Uterus (tissue), 2 donors: Measurements from ENCODE around the gene C1QTNF3.

ENCODE experiments used
- CTCF ChIP-seq, 4 experiments: fragments of 200-600 bp in 2 of 4; fragments of 450-650 bp in 2 of 4; sonication (generic) in 2 of 4; IDR thresholded peaks; one replicate each; pipeline ENCODE4 v1.5.1; 2016 to 2019; ENCODE audit warnings: antibody characterized with exemption in 4 of 4, mild to moderate bottlenecking in 2 of 4, moderate library complexity in 1 of 4
- POLR2A ChIP-seq, 2 donors: fragments of 450-650 bp; IDR thresholded peaks; one replicate each; pipeline ENCODE4 v1.6.1; 2016; ENCODE audit warnings: antibody characterized with exemption in 2 of 2, mild to moderate bottlenecking in 1 of 2, moderate library complexity in 1 of 2

DNA sequence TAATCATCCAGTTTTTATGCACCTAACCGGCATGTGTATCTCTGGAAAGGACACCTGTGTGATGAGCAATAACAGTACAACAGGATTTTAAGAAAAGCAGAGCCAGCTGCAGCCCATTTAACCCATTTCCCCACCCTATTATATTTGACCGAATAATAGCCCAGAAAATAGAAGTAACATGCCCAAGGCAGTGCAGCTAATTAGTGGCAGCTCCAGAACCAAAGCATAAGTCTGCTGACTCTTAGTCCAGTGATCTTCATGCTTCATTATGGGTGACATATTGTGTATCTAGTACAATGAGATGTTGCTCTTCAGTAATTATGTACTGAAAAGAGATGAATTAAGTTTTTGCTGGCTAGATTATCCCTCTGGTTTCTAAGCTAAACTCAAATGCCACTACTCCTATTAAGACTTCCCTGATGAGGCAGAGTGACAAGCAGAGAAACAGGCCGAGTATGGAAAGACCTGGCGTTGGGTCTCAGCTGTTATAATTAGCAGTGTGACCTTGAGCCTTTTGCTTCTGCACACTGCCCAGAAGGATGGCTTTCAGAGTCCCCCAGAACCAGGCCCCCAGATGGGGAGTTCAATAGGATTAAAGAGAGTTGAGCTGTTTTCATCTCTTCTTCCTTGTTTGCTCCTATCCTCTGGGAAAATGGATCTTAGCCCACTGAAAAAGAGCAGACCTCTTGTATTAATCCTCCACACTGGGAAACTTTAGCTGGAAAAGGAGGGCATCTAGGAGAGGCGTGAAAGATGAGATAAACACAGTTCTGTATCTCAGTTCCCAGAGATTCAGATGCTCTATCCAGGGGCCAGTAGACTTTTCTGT, 10.8 kb upstream of the C1QTNF3 start:
- TF ChIP-seq POLR2A (IDR thresholded peaks at IDR 0.05) (no peak), CTCF (IDR thresholded peaks at IDR 0.05) (no peak)
